Subcutaneous adipose tissue (tissue), 4 donors: ENCODE results near the gene CDKN3. TPM values are rescaled to one million over a fixed set of nuclear protein-coding genes. Genes with fewer than 3 reads are reported as not detected.

Experiments used
- CTCF ChIP-seq: fragments of 450-650 bp; IDR thresholded peaks from one replicate; pipeline ENCODE4 v1.5.1; 2016; ENCODE audit warnings: low read depth, mild to moderate bottlenecking, control low read depth, antibody characterized with exemption, moderate library complexity
- total RNA-seq, 4 donors: library from RNA; depleted of rRNA; stranded (reverse); fragments of >200 nt; gene quantifications; one replicate each; pipeline ENCODE4 v1.1.0, GENCODE V29; 2016

Gene CDKN3
- total RNA-seq, 4 donors from 2014 or later: 2.6 to 4.4 TPM; not detected in 2

GRCh38 chr14:54362759-54363437 is 33.9 kb upstream of the CDKN3 start:
- no peak for TF ChIP-seq CTCF

GRCh38 chr14:54364555-54365415 is 32.0 kb upstream of the CDKN3 start:
- TF ChIP-seq CTCF: no peak

- no peak for TF ChIP-seq CTCF
Measured at GRCh38 chr14:54366736-54367735, 29.8 kb upstream of the CDKN3 start.

GRCh38 chr14:54368291-54368690 is 28.5 kb upstream of the CDKN3 start:
- TF ChIP-seq CTCF: no peak

GRCh38 chr14:54369343-54369742 is 27.5 kb upstream of the CDKN3 start:
- no peak for TF ChIP-seq CTCF

- TF ChIP-seq CTCF: no peak
Measured at GRCh38 chr14:54370323-54371198, 26.2 kb upstream of the CDKN3 start.
